GM18517 (cell line): ENCODE data around the gene MSH6.
"Not testable (repeated sequence)": the region's sequence is repeated elsewhere in the genome, so short reads cannot be mapped to it uniquely, and the experiment has no call there.

ENCODE experiments used
- ATAC-seq: cut with Tn5 transposase; IDR thresholded peaks from one replicate; pipeline ENCODE4 v1.9.1; 2021; ENCODE audit warnings: mild to moderate bottlenecking, moderate library complexity; ENCODE audit not compliant: unreplicated experiment

The MSH6 gene

GRCh38 chr2:47838249-47838648 lies 55.3 kb downstream of the MSH6 start:
- no peak for ATAC-seq

- no peak for ATAC-seq
These were observed 55.7 kb downstream of the MSH6 start for GRCh38 chr2:47838686-47839085.

- ATAC-seq: no peak
These were observed 59.9 kb downstream of the MSH6 start for GRCh38 chr2:47842846-47843245.

DNA sequence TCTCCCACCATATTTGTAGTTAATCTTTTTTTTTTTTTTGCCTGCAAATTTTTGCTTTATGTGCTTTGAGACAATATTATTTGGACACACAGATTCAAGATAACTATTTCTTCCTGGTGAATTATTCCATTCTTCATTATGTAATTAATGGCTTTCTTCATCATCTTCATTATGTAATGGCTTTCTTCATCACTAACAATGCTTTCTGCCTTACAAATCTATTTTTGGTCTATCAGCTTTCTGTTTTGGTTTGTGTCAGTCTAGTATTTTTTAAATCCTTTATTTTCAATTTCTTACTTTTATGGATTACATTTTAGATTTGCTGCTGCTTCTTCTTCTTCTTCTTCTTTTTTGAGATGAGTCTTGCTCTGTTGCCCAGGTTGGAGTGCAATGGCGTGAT lies 60.5 kb downstream of the MSH6 start:
- no peak for ATAC-seq

DNA sequence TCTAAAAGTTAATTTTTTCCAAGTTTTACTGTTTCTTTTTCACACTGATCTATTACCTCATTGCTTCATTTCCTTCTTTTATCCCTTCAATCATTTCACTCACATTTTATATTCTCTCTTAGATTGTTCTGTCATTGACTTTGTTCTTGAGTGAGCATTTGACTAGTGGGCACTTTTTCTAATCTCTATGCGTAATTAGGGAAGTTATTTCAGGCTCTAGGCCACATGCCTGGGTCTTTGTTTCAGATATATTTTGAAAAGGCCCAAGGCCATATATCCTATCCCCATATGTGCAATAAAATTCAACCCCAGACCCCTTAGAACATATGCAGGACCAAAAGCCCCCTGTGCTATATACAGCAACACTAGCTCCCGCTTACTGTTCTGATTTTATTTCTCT lies 61.2 kb downstream of the MSH6 start:
- no peak for ATAC-seq

DNA sequence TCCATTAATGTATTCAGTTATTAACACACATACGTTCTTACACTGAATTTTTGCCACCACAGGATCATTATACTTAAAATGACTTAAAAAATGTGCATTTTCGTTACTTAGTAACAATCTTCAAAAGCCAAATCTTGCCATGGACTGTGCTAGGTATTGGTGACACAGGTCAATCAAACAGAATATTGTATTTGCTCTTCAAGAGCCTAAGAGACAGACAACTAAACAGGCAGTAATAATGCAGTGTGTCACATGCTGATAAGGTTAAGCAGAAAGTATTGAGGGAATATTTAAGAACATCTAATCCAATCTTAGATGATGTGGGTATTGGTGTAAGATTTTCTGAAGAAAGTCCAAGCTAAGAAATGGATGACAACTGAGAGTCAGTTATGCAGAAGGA lies 66.4 kb downstream of the MSH6 start:
- ATAC-seq: no peak

- ATAC-seq: no peak
These were observed 67.3 kb downstream of the MSH6 start for GRCh38 chr2:47850198-47850597.

GRCh38 chr2:47853067-47853777 lies 70.3 kb downstream of the MSH6 start:
- not testable (repeated sequence) for ATAC-seq
